NCI-H1436 treated with DMSO at 0.1 percent for 48 hours (cell line): Measurements from ENCODE around the gene INPP4B.
"Not testable (repeated sequence)": the region's sequence is repeated elsewhere in the genome, so short reads cannot be mapped to it uniquely, and the experiment has no call there.

Experiments used
- DNase-seq: peaks from one replicate; lab custom pipeline; 2025; lab: John Stamatoyannopoulos, UW

Gene INPP4B

GRCh38 chr4:142683503-142683902, 162.6 kb downstream of the INPP4B start:
- no peak for DNase-seq

- DNase-seq = no peak
These were observed 174.6 kb downstream of the INPP4B start for GRCh38 chr4:142671516-142671915.

- DNase-seq = no peak
These were observed 182.3 kb downstream of the INPP4B start for GRCh38 chr4:142663828-142664227.

GRCh38 chr4:142660728-142661127, 185.4 kb downstream of the INPP4B start:
- DNase-seq = no peak

- DNase-seq = no peak
These were observed 189.9 kb downstream of the INPP4B start for GRCh38 chr4:142656178-142656577.

- no peak for DNase-seq
These were observed 197.7 kb downstream of the INPP4B start for GRCh38 chr4:142648378-142648777.

GRCh38 chr4:142645475-142646108, 200.5 kb downstream of the INPP4B start:
- no peak for DNase-seq

- DNase-seq = not testable (repeated sequence)
These were observed 201.5 kb downstream of the INPP4B start for GRCh38 chr4:142644628-142645027.

- no peak for DNase-seq
These were observed 208.5 kb downstream of the INPP4B start for GRCh38 chr4:142637614-142638013.

- DNase-seq = no peak
These were observed 214.3 kb downstream of the INPP4B start for GRCh38 chr4:142631836-142632235.

- no peak for DNase-seq
These were observed 230.8 kb downstream of the INPP4B start for GRCh38 chr4:142615324-142615665.

- DNase-seq = no peak
These were observed 231.3 kb downstream of the INPP4B start for GRCh38 chr4:142614621-142615323.

- DNase-seq = no peak
These were observed 238.1 kb downstream of the INPP4B start for GRCh38 chr4:142607976-142608375.

- no peak for DNase-seq
These were observed 245.1 kb downstream of the INPP4B start for GRCh38 chr4:142600952-142601351.

- DNase-seq = no peak
These were observed 248.0 kb downstream of the INPP4B start for GRCh38 chr4:142598132-142598531.

- no peak for DNase-seq
These were observed 249.5 kb downstream of the INPP4B start for GRCh38 chr4:142596595-142596994.

- no peak for DNase-seq
These were observed 250.0 kb downstream of the INPP4B start for GRCh38 chr4:142596121-142596520.

GRCh38 chr4:142595222-142595871, 250.8 kb downstream of the INPP4B start:
- no peak for DNase-seq

- DNase-seq = no peak
These were observed 260.7 kb downstream of the INPP4B start for GRCh38 chr4:142585411-142585810.

- no peak for DNase-seq
These were observed 262.4 kb downstream of the INPP4B start for GRCh38 chr4:142583708-142584107.

- DNase-seq = no peak
These were observed 263.8 kb downstream of the INPP4B start for GRCh38 chr4:142582340-142582739.

GRCh38 chr4:142581881-142582280, 264.2 kb downstream of the INPP4B start:
- no peak for DNase-seq

GRCh38 chr4:142579443-142579842, 266.7 kb downstream of the INPP4B start:
- no peak for DNase-seq
